GM19395 (cell line): ENCODE results near the gene AP1G1.
"Not testable (repeated sequence)": the region's sequence is repeated elsewhere in the genome, so short reads cannot be mapped to it uniquely, and the experiment has no call there.

Source experiments
- ATAC-seq: cut with Tn5 transposase; IDR thresholded peaks from one replicate; pipeline ENCODE4 v1.9.1; 2021; ENCODE audit warnings: mild to moderate bottlenecking, moderate library complexity; ENCODE audit not compliant: unreplicated experiment

The AP1G1 gene

DNA sequence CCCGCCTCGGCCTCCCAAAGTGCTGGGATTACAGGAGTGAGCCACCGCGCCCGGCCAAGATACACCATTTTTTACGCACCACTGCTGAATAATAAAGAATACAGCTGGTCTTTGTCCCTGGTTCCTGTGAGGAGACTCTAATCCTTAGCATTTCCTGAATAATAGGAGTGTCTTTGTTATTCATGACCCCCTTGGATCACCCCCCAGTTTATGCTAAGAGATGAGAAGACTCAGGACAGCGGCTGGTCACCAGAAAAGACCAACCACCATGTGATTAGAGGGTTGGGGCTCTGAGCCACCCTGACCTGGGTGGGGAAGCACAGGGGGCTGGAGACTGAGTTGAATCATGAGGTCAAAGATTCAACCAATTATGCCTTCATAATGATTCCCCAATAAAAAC lies 101.4 kb downstream of the AP1G1 start:
- no peak for ATAC-seq

DNA sequence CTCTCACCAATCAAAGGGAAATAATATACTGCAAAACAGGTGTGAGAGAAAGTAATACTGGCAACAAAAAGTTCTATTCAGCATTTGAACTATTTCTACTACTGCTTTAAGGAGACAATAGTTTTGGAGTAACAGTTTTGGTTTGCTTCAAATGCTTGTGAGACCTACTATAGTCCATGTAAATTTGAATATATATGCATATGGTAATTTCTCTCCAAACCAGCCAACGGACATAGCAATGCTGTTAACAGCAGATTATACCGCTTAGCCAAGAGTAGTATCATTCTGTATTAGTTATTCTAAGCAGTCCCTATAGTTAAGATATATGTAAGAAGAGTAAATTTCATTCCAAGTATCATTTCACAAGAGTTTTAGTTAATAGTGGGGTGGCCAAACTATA lies 102.6 kb downstream of the AP1G1 start:
- no peak for ATAC-seq

DNA sequence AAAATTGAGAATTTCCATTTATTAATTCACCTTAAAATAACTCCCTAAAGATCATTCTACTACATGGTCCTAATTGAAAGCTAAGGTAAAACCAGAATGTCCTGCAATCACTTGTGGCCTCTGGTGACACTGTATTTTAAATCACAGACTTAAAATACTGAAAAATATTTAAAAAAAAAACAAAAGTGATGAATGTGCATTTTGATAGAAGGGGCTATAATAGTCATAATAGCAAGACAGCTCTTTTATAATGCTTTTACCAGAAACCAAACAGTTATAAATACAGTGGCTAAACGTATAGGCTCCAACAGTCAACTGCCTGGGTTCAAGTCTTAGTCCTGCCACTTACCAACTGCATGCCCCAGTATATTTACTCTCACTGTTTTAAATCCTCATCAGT lies 105.3 kb downstream of the AP1G1 start:
- ATAC-seq, result no peak

DNA sequence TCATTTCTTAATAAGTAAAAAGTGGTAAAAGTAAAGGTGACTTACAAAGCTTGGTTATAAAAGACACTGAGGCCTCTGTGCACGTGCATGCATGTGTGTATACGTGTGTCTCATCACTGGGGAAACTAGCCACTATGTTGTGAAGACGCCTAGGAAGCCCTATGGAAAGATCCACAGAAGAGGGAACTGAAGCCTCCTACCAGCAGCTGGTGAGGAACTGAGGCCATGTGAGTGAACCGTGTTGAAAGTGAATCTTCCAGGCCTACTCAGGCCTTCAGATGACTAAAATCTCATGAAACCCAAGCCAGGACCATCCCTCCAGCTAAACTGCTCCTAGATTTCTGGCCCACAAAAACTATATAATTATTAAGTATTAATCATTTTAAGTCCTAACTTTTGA lies 107.8 kb downstream of the AP1G1 start:
- no peak for ATAC-seq

DNA sequence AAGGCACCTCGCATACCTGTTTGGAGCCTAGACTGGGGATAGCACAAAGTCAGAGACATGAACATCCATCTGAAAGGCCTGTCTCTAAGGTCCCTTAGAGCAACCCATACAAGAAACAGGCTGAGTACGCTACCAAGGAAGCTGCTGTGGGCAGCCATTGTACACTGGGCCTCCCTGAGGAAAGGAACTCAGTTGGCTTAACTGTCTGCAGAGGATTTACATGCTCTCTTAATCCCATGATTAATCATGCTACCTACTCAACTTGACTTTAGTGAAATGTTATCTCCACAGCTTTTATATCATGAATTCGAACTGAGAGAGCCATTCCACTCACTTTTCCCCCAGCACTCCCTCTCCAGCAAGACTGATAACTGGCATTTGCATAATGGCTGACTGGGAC lies 110.1 kb downstream of the AP1G1 start:
- ATAC-seq, result no peak

DNA sequence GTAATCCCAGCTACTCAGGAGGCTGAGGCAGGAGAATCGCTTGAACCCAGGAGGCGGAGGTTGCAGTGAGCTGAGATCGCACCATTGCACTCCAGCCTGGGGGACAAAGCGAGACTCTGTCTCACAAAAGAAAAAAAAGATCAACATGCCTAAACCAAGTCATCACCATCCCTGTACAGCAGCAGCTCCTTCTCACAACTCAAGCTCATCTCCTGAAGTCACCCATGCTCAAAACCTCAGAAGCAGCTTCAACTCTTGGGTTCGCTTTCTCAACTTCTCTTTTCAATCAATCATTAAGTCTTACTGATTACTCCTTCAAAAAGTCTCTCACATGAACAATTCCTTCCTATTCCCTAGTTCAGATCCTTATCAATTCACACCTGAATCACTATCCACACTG lies 115.5 kb downstream of the AP1G1 start:
- ATAC-seq, result no peak

DNA sequence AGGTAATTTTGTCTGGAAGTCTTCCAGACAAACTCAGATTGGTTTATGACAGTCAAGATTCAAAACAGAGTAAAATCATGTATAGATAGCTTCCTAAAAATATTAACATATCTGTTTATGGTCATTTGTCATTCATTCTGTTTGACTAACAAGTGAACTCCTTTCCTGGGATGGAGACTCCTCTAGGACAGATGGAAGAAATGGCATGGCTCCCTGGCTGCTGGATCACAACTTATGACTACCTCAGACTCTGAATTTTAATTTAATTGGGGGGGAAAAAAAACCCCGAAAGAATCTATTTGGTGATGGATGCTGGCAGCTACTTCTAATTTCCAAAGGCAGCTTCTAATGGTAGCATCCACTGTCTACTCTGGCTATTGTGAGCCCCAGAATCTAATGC lies 118.7 kb downstream of the AP1G1 start:
- no peak for ATAC-seq

DNA sequence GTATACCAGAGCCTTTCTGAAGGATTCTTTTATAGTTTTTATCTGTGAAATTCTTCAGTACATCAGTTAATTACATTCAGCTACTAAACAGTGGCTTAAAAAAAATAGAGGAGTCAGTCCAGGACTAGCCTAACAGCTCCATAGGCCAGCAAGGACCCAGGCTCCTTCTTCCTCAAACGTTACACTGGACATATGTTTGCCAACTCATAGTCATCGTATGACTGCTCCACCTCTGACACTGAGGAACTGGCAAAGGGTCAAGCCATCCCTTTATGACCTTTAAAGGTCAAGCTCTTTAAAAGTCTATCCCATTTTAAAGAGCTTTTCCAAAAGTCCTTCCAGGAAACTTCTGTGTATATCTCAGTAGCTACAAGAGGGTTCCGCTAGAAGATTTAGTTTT lies 120.8 kb downstream of the AP1G1 start:
- ATAC-seq, result no peak

DNA sequence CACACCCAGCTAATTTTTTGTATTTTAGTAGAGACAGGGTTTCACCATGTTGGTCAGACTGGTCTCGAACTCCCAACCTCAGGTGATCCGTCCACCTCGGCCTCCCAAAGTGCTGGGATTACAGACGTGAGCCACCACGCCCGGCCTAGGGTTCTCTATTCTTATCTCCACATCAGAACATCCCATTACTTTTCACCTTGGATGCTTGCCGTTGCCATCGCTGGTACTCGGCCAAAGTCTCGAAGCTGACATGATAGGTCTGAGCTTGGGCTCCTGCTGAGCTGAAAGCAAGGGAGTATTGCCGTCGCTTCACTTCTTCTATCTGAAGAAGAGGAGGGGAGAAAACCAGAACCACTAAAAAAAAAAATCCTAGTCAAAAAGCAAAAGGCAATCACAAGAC lies 124.4 kb downstream of the AP1G1 start:
- not testable (repeated sequence) for ATAC-seq

DNA sequence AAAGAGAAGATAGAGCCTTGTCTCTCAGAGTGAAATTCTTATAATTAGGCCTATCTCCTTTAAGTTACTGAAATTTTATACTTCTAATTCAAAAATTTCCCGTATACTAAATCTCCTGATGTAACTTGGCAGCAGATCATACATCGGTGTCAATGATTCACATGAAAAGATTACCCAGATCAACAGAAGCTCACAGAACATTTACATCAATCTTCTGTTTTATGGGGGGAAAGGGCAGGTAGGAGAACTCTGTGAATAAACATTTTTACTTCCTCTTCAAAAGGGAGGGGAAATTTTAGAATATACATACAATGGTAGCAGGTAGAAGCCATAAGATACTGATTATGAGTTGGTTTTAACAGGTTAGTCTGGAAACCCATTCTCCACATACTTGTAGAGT lies 127.3 kb downstream of the AP1G1 start:
- no peak for ATAC-seq
